ENCODE results near the gene NGLY1. TPM values are rescaled to one million over a fixed set of nuclear protein-coding genes. Genes with fewer than 3 reads are reported as not detected.
A peak's percentile ranks its signal among the peaks of the same experiment; 100 is the strongest.

Gene NGLY1
- total and polyA plus RNA-seq, 7 donors: 37.2 to 78.4 (median 59.0) TPM

GRCh38 chr3:25789209-25789595, 6.0 kb upstream of the NGLY1 start:
- DNase-seq: no peak
- peak overlapping the region; percentile 96 for H3K27ac ChIP-seq
- TF ChIP-seq CTCF (IDR thresholded peaks at IDR 0.05): no peak
- peak overlapping the region; percentile 81 for H3K4me3 ChIP-seq
- no peaks in the 10 kb centered on the region for H3K27me3 ChIP-seq (ENCODE audit: insufficient read depth in 3 of 3, low read length in 2 of 3)
- no peak for ATAC-seq
- H3K36me3 ChIP-seq (ENCODE audit: insufficient read depth in 1 of 2, low read depth in 1 of 2): peaks cover 2 to 17% of the 10 kb centered on the region in 2 donors
- H3K9me3 ChIP-seq: no peaks in the 10 kb centered on the region
- 16 to 29% (median 21%) methylated on average over 2 of the region's 2 CpGs for WGBS, 3 donors
- H3K4me1 ChIP-seq: peaks cover 24% of the 10 kb centered on the region
- intact Hi-C loops (cut with DNase I): loop anchor here in 1 of 2 donors (10.0 kb wide), 1 partner anchor 354 kb away; no protein-coding TSS in a partner anchor

DNA sequence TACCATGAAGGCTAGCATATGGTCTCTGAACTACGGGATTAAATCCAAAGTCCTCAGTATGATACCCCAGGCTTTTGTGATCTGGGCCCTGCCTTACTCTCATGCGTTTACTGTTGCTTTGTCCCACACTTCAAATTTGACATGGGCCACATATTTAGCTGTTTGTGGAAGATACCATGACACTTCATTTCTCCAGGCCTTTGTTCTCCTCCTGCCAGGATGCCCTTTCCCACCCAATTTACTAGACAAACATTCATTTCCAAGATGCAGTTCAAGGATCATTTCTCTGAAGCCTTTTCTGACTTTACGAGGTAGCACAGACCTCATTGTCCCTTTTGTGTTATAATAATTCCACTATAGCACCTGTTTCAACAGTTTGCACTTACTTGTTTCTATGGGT, 4.4 kb upstream of the NGLY1 start:
- Histone ChIP-seq H3K9me3 (no peaks in the 10 kb centered on the region), H3K4me3 (no peak overlapping the region), H3K4me1 (peaks cover 24% of the 10 kb centered on the region), H3K27ac (no peak overlapping the region), H3K36me3 (ENCODE audit: insufficient read depth in 1 of 2, low read depth in 1 of 2) (peaks cover 2 to 13% of the 10 kb centered on the region in 2 donors), H3K27me3 (ENCODE audit: insufficient read depth in 3 of 3, low read length in 2 of 3) (no peaks in the 10 kb centered on the region)
- no peak for TF ChIP-seq CTCF (IDR thresholded peaks at IDR 0.05)
- intact Hi-C loops (cut with DNase I): loop anchor here in 1 of 2 donors (10.0 kb wide), 1 partner anchor 353 kb away; no protein-coding TSS in a partner anchor
- no peak for DNase-seq
- ATAC-seq: no peak
- 72 to 77% (median 74%) methylated on average over 3 of the region's 3 CpGs for WGBS, 3 donors

GRCh38 chr3:25785826-25786225, 2.6 kb upstream of the NGLY1 start:
- Histone ChIP-seq H3K4me1 (peaks cover 24% of the 10 kb centered on the region), H3K9me3 (no peaks in the 10 kb centered on the region), H3K27ac (no peak overlapping the region), H3K4me3 (no peak overlapping the region), H3K27me3 (ENCODE audit: insufficient read depth in 3 of 3, low read length in 2 of 3) (no peaks in the 10 kb centered on the region), H3K36me3 (ENCODE audit: insufficient read depth in 1 of 2, low read depth in 1 of 2) (no peaks in the 10 kb centered on the region)
- TF ChIP-seq CTCF (IDR thresholded peaks at IDR 0.05): no peak
- intact Hi-C loops (cut with DNase I): loop anchor here in 1 of 2 donors (10.0 kb wide), 1 partner anchor 351 kb away; no protein-coding TSS in a partner anchor
- WGBS, 3 donors: 88 to 91% (median 90%) methylated on average over 3 of the region's 3 CpGs
- ATAC-seq (no peak), DNase-seq (no peak)

DNA sequence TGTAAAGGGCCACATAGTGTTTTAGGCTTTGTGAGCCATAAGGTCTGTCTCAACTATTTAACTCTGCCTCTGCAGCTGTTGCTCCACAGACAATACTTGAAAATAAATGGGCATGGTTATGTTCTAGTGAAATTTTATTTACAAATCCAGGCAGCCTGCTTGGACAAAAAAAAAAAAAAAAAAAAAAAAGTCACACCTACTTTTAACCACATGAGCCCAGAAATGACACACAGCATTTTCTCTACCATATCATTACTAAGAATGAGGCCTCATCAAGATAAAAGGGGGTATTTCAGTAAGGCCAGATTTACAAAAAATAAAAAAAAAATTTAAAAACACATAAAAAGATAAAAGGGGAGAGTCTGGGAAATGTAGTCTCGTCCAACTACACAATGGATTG, 1.7 kb upstream of the NGLY1 start:
- no peak for ATAC-seq
- 79 to 96% (median 93%) methylated on average over 1 of the region's 1 CpG for WGBS, 3 donors
- no peak for TF ChIP-seq CTCF (IDR thresholded peaks at IDR 0.05)
- peak overlapping the region; percentile 1 for H3K27ac ChIP-seq
- intact Hi-C loops (cut with DNase I): loop anchor here in 1 of 2 donors (5.0 to 10.0 kb wide), 2 partner anchors 123 to 350 kb away; partner anchors contain the start of gene TOP2B
- H3K9me3 ChIP-seq: no peaks in the 10 kb centered on the region
- H3K4me1 ChIP-seq: peaks cover 19% of the 10 kb centered on the region
- no peaks in the 10 kb centered on the region for H3K27me3 ChIP-seq (ENCODE audit: insufficient read depth in 3 of 3, low read length in 2 of 3)
- no peak for DNase-seq
- H3K4me3 ChIP-seq: no peak overlapping the region
- H3K36me3 ChIP-seq (ENCODE audit: insufficient read depth in 1 of 2, low read depth in 1 of 2): no peaks in the 10 kb centered on the region

Data from psoas muscle (tissue), 8 donors.